H1 (cell line): ENCODE results near the gene NCK1. TPM values are rescaled to one million over a fixed set of nuclear protein-coding genes. Genes with fewer than 3 reads are reported as not detected.

ENCODE experiments used
- JUND ChIP-seq: IDR thresholded peaks from 2 replicates; pipeline ENCODE4 v1.6.1; 2011; ENCODE audit warnings: mild to moderate bottlenecking, improper control_type of control experiment, low read length
- SP4 ChIP-seq: IDR thresholded peaks from 2 replicates; pipeline ENCODE4 v1.6.1; 2012; ENCODE audit warnings: low read length, inconsistent platforms
- TAF1 ChIP-seq: IDR thresholded peaks from 2 replicates; pipeline ENCODE4 v1.6.1; 2011; ENCODE audit warnings: mild to moderate bottlenecking, low read depth, low read length
- polyA plus RNA-seq, 7 experiments: library from polyadenylated mRNA; depleted of rRNA in 3 of 7; stranded (reverse) in 5 of 7; unstranded in 2 of 7; fragments of >200 nt in 5 of 7; fragments of 200-250 nt in 2 of 7; gene quantifications; 1 replicate in 5 of 7; 2 replicates in 1 of 7; 4 replicates in 1 of 7; pipeline versions ENCODE4 v1.2.1 to v1.2.3, GENCODE V29; 2011 to 2013; ENCODE audit warnings: missing spikeins in 2 of 7, mixed read lengths in 2 of 7
- total RNA-seq: library from RNA; stranded (reverse); fragmentation: NEBNext Ultra II Directional; extraction: Animal tissue kit (Norgen Biotek cat#: 25700); gene quantifications from 2 replicates; pipeline ENCODE4 v1.2.1, GENCODE V29; 2021
- TF ChIP-seq, protein P1 (sequence below): IDR thresholded peaks from 2 replicates; pipeline ENCODE4 v1.6.1; 2011; ENCODE audit warnings: low read length, improper control_type of control experiment
- TF ChIP-seq, protein P2 (sequence below): IDR thresholded peaks from 2 replicates; pipeline ENCODE4 v1.6.1; 2012; ENCODE audit warnings: low read length, inconsistent platforms

The NCK1 gene
- total and polyA plus RNA-seq, 2 of the 8 experiments (the other 6 are each of a cell fraction or from before 2014, with no cell fraction given) = 10.0 to 28.5 TPM

DNA sequence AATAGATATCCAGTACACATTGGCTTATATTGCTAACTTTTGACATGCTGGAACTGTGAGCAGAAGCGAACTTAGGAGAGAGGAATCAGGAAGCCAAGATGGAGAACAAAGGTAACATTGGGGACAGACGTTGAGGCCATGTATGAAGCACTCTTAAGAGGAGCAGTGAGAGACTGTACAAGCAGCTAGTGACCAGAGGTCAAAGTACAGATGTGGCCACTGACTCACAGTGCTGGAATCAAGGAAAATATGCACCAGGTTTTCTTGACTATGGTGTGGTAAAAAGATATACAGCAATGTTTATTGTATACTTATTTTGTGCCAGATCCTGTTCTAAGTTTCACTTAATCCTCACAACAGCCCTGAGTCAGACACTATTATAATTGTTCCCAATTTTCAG lies 93.8 kb downstream of the NCK1 start (continued):
- TF ChIP-seq, protein P1, sequence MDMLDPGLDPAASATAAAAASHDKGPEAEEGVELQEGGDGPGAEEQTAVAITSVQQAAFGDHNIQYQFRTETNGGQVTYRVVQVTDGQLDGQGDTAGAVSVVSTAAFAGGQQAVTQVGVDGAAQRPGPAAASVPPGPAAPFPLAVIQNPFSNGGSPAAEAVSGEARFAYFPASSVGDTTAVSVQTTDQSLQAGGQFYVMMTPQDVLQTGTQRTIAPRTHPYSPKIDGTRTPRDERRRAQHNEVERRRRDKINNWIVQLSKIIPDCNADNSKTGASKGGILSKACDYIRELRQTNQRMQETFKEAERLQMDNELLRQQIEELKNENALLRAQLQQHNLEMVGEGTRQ = no peak
- TF ChIP-seq JUND (no peak), TAF1 (no peak), SP4 (no peak)
- TF ChIP-seq, protein P2, sequence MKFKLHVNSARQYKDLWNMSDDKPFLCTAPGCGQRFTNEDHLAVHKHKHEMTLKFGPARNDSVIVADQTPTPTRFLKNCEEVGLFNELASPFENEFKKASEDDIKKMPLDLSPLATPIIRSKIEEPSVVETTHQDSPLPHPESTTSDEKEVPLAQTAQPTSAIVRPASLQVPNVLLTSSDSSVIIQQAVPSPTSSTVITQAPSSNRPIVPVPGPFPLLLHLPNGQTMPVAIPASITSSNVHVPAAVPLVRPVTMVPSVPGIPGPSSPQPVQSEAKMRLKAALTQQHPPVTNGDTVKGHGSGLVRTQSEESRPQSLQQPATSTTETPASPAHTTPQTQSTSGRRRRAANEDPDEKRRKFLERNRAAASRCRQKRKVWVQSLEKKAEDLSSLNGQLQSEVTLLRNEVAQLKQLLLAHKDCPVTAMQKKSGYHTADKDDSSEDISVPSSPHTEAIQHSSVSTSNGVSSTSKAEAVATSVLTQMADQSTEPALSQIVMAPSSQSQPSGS = no peak
